ENCODE measurements around the gene ZNF653.

- TF ChIP-seq CTCF (IDR thresholded peaks at IDR 0.05; ENCODE audit: control extremely low read depth in 1 of 3, insufficient read depth in 1 of 3, low read depth in 1 of 3, low read length in 3 of 3) (no peak), SRF (IDR thresholded peaks at IDR 0.05; ENCODE audit: low read depth, low read length) (no peak)
Observed at GRCh38 chr19:11446271-11446651, 59.4 kb downstream of the ZNF653 start.
